GM12801 (cell line): ENCODE results near the gene AVP.

Experiments
- CTCF ChIP-seq: IDR thresholded peaks from one replicate; pipeline ENCODE4 v1.5.1; 2011; ENCODE audit warnings: control low read depth; ENCODE audit not compliant: insufficient read length; ENCODE audit errors: extremely low read depth

The AVP gene

DNA sequence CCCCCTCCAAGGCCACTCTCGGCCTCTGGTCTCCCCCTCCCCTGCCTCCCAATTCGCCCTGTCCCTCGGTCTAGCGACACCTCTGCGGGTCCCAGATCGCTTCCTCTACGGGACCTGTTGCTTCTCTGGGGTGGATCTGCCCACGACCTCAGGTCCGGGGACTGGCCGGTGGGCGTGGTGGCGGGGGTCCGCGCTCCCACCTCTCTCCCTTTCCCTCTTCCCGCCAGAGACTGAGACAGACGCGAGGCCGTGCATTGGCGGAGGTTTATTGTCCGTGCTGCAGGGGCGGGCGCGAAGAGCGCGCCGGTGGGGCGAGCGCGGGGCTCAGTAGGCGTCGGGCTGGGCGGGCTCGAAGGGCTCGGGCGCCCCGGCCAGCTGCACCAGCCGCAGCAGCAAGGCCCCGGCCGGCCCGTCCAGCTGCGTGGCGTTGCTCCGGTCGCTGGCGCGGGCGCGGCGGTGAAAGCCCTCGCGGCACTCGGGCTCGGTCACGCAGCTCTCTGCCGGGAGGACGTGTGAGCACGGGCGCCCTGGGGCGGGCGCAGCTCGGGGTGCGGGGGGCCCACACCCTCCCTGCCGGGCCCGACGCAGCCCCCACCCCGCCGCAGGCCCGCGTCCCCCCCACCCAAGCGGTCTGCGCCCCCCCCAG, 2.1 kb downstream of the AVP start:
- no peak for TF ChIP-seq CTCF

- TF ChIP-seq CTCF, result no peak
Measured at GRCh38 chr20:3081641-3082040, 2.9 kb downstream of the AVP start.

DNA sequence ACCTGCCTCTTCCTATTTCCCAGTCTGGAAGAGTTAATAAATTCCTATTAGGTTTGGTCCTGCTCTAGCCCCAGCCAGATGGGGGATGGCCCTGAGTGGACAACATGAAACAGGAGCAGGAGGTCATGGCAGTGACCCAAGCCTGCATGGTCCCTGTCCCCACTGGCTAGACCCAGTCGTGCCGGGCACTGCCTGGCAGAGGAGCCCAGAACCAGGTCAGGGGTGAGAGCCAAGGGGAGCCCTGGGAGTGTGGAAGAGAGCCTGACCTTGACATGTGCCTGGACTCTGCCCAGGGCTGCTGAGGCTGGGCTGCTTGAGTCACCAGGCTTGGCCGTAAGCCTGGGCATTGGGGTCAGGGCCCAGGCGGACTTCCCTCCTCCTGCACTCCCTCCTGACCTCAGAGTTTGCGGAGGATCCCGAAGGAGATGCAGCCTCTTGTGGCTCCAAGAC, 3.6 kb downstream of the AVP start:
- no peak for TF ChIP-seq CTCF

GRCh38 chr20:3077618-3078134, 6.8 kb downstream of the AVP start:
- TF ChIP-seq CTCF, result no peak

DNA sequence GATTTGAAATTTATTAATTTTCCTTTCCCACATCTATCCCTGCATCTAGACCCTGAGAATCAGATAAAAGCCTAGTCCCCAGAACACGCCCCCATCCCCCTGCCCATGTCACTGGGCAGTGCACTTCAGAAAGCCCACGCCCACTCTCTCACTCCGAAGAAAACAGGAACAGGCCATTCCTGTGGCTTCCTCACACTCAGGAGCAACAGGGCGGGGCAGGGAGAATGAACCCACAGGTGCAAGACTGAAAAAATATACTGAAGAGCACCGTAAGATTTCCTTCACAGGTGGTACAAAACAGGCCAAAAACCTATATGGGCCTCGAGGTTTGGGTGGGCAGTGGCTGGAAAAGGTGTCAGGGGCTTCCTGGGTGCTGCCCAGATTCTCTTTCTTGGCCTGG, 9.7 kb downstream of the AVP start:
- no peak for TF ChIP-seq CTCF

DNA sequence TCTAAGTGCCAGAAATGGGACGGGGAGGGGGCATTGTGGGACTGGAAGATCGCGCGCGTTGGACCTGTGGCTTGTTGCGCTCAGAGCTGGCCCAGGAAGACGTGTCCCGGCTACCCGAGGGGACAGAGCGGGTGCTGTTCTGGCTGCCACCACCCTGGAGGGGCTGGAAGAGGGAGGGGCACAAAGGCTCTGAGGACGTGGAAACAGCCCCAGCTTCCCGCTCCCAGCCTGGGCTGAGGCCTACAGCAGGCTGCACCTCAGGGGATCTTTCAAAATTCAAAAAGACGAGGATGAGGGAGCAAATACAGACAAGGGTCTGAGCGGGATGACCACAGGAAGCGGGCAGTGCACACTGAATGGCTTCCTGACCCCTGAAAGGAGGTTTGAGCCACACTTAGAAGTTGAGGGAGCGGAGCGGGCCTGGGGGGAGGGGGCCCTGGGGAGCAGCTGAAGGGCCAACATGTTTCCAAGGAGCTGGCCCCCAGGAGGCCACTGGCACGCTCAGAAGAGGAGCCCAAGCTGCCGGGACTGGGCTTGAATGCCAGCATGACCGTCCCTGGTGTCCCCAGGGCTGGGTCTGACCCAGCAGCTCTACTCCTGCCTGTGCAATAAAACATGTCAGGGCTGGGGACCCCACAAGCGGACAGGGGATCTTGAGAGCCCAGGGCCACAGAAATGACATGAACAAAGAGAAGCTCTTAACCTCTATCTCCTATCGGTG, 11.8 kb downstream of the AVP start:
- TF ChIP-seq CTCF, result no peak

DNA sequence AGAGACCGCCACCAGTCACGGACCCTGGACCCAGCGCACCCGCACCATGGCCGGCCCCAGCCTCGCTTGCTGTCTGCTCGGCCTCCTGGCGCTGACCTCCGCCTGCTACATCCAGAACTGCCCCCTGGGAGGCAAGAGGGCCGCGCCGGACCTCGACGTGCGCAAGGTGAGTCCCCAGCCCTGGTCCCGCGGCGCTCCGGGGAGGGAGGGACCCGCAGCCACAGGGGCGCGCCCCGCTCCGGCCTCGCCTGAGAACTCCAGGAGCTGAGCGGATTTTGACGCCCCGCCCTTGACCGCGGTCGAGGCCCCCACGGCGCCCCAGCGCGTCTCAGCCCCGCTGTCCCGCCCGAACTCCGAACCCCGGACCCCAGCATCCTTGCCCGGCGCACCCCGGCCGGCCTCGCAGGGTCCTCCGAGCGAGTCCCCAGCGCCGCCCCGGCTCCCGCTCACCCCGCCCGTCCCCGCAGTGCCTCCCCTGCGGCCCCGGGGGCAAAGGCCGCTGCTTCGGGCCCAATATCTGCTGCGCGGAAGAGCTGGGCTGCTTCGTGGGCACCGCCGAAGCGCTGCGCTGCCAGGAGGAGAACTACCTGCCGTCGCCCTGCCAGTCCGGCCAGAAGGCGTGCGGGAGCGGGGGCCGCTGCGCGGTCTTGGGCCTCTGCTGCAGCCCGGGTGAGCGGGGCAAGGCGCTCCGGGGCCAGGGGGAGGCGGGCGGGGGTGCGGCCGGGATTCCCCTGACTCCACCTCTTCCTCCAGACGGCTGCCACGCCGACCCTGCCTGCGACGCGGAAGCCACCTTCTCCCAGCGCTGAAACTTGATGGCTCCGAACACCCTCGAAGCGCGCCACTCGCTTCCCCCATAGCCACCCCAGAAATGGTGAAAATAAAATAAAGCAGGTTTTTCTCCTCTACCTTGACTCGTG, 12.7 kb downstream of the AVP start, which contains the start of gene OXT:
Gene OXT (plus strand): TSS at position 11 of the 920 bp plus-strand sequence. CDS start 36 bp downstream, at position 47.
- no peak for TF ChIP-seq CTCF
